Ovary (tissue), 9 donors: ENCODE results near the gene SCG5. TPM values are rescaled to one million over a fixed set of nuclear protein-coding genes. Genes with fewer than 3 reads are reported as not detected.

ENCODE experiments used
- DNase-seq, 5 donors: peaks; one replicate each; pipeline ENCODE4 v3.0.0-alpha.2; 2019 to 2020
- H3K27ac ChIP-seq, 2 donors: fragments of 200-600 bp; one replicate each; pipeline versions ENCODE4 v1.5.1 to v1.8.0; 2019 to 2022
- H3K27me3 ChIP-seq: fragments of 200-600 bp; one replicate; pipeline ENCODE4 v1.8.0; 2022
- H3K36me3 ChIP-seq: fragments of 200-600 bp; sonication (generic); one replicate; pipeline ENCODE4 v1.5.1; 2019
- H3K4me1 ChIP-seq: one replicate; pipeline ENCODE4 v1.8.1; 2013; ENCODE audit warnings: mild to moderate bottlenecking, moderate library complexity; ENCODE audit not compliant: insufficient read depth
- H3K4me3 ChIP-seq: fragments of 200-600 bp; sonication (generic); one replicate; pipeline ENCODE4 v1.5.1; 2017
- H3K9me3 ChIP-seq, 2 donors: fragments of 200-600 bp in 1 of 2; sonication (generic) in 1 of 2; one replicate each; pipeline versions ENCODE4 v1.5.1 to v1.8.1; 2013 to 2019; ENCODE audit warnings: mild to moderate bottlenecking in 1 of 2, moderate library complexity in 1 of 2
- CTCF ChIP-seq, 3 donors: fragments of 450-650 bp in 2 of 3; fragments of 200-600 bp in 1 of 3; IDR thresholded peaks; one replicate each; pipeline versions ENCODE4 v1.5.1 to v1.8.0; 2016 to 2022; ENCODE audit warnings: antibody characterized with exemption in 3 of 3, mild to moderate bottlenecking in 1 of 3
- EP300 ChIP-seq: sonication (generic); formaldehyde crosslinking; IDR thresholded peaks from one replicate; pipeline ENCODE4 v1.6.1; 2017; ENCODE audit warnings: antibody characterized with exemption
- POLR2A ChIP-seq: fragments of 450-650 bp; IDR thresholded peaks from one replicate; pipeline ENCODE4 v1.6.1; 2017; ENCODE audit warnings: antibody characterized with exemption, mild to moderate bottlenecking, moderate library complexity
- WGBS, 3 donors: extraction: QIAGEN DNeasy Blood & Tissue Kit in 1 of 3; methylation state at CpG; one replicate each; pipeline versions ENCODE4 v1.1.5 to v1.1.7; 2013 to 2017; 5-methylcytosine and 5-hydroxymethylcytosine counted together
- intact Hi-C, 4 donors: fragments of 100-400 bp; cut with DNase I; formaldehyde crosslinking; loops; one replicate each; pipeline versions ENCODE4 v1.11.0 to v1.15.1; 2022 to 2023
- polyA plus RNA-seq, 2 donors: library from polyadenylated mRNA; stranded (reverse); fragments of 200-250 nt in 1 of 2; fragments of 350-450 nt in 1 of 2; fragmentation: Illumina TruSeq in 1 of 2; extraction: RNeasy Lipid Tissue Mini Kit (QIAGEN cat#74804) in 1 of 2; gene quantifications; one replicate each; pipeline ENCODE4 v1.2.3, GENCODE V29; 2013 to 2014
- total RNA-seq, 7 donors: library from RNA; depleted of rRNA in 2 of 7; stranded (reverse); fragments of >200 nt in 2 of 7; fragmentation: NEBNext Ultra II Directional in 3 of 7; extraction: Animal tissue kit (Norgen Biotek cat#: 25700) in 3 of 7; gene quantifications; one replicate each; pipeline versions ENCODE4 v1.1.0 to v1.2.4, GENCODE V29; 2016 to 2023
- donor health status: DM: no; HTN: no; CAD: no; lungs with moderate emphysema.
- donor health status: DM: no; HTN: no; CAD: no.
- donor health status: Bipolar disorder and iron deficiency.
- donor health status: DM: yes; HTN: yes; CAD: no.
- donor health status: DM: no; HTN: no; CAD: no.
- donor health status: DM: yes; HTN: yes; CAD: no.

The SCG5 gene
- total and polyA plus RNA-seq, 9 donors: 0.63 to 34.1 (median 3.7) TPM; not detected in 1

GRCh38 chr15:32677238-32677750, 35.8 kb downstream of the SCG5 start:
- Histone ChIP-seq H3K36me3 (no peaks in the 10 kb centered on the region), H3K4me1 (no peaks in the 10 kb centered on the region), H3K9me3 (no peaks in the 10 kb centered on the region), H3K4me3 (no peak overlapping the region), H3K27me3 (no peaks in the 10 kb centered on the region), H3K27ac (no peak overlapping the region)
- TF ChIP-seq EP300: no peak
- TF ChIP-seq CTCF (IDR thresholded peaks at IDR 0.05): no peak
- TF ChIP-seq POLR2A: no peak
- intact Hi-C loops: no loop called here
- 86 to 89% (median 89%) methylated on average over 5 of the region's 5 CpGs for WGBS, 3 donors
- DNase-seq: no peak

- WGBS, 3 donors: 94 to 96% (median 95%) methylated on average over 4 of the region's 4 CpGs
- no peaks in the 10 kb centered on the region for H3K36me3 ChIP-seq
- H3K9me3 ChIP-seq: no peaks in the 10 kb centered on the region
- H3K27me3 ChIP-seq: no peaks in the 10 kb centered on the region
- no peaks in the 10 kb centered on the region for H3K4me1 ChIP-seq
- no peak overlapping the region for H3K4me3 ChIP-seq
- no peak for DNase-seq
- intact Hi-C loops: no loop called here
- no peak for TF ChIP-seq CTCF (IDR thresholded peaks at IDR 0.05)
- TF ChIP-seq POLR2A: no peak
- no peak for TF ChIP-seq EP300
- H3K27ac ChIP-seq: no peak overlapping the region
Observed at GRCh38 chr15:32679298-32679690, 37.8 kb downstream of the SCG5 start.

GRCh38 chr15:32682569-32682968, 41.1 kb downstream of the SCG5 start:
- intact Hi-C loops: no loop called here
- H3K27ac ChIP-seq: no peak overlapping the region
- no peaks in the 10 kb centered on the region for H3K27me3 ChIP-seq
- H3K4me1 ChIP-seq: no peaks in the 10 kb centered on the region
- no peak for TF ChIP-seq CTCF (IDR thresholded peaks at IDR 0.05)
- TF ChIP-seq EP300: no peak
- TF ChIP-seq POLR2A: no peak
- H3K9me3 ChIP-seq: no peaks in the 10 kb centered on the region
- WGBS, 3 donors: 58 to 86% (median 80%) methylated on average over 3 of the region's 3 CpGs
- H3K4me3 ChIP-seq: no peak overlapping the region
- no peak for DNase-seq
- H3K36me3 ChIP-seq: no peaks in the 10 kb centered on the region

GRCh38 chr15:32682977-32683630, 41.6 kb downstream of the SCG5 start:
- intact Hi-C loops: no loop called here

More at GRCh38 chr15:32682977-32683630, 41.6 kb downstream of the SCG5 start:
- no peaks in the 10 kb centered on the region for H3K9me3 ChIP-seq
- no peak overlapping the region for H3K27ac ChIP-seq
- no peaks in the 10 kb centered on the region for H3K36me3 ChIP-seq
- DNase-seq: no peak
- no peak overlapping the region for H3K4me3 ChIP-seq
- H3K4me1 ChIP-seq: no peaks in the 10 kb centered on the region
- 94 to 97% (median 95%) methylated on average over 2 of the region's 2 CpGs for WGBS, 3 donors
- TF ChIP-seq CTCF (IDR thresholded peaks at IDR 0.05) (no peak), EP300 (no peak), POLR2A (no peak)
- H3K27me3 ChIP-seq: no peaks in the 10 kb centered on the region
